H9 (cell line): ENCODE data around the gene SMAD7. TPM values are rescaled to one million over a fixed set of nuclear protein-coding genes. Genes with fewer than 3 reads are reported as not detected.

Experiments
- DNase-seq: peaks from one replicate; pipeline ENCODE4 v3.0.0-alpha.2; 2017
- H2AFZ ChIP-seq: one replicate; pipeline ENCODE4 v1.6.1; 2013; ENCODE audit warnings: mild to moderate bottlenecking, low read length, control low read depth, moderate library complexity
- H2AK5ac ChIP-seq: 2 replicates; pipeline ENCODE4 v1.6.1; 2013; ENCODE audit warnings: low read length, control low read depth, mixed read lengths; ENCODE audit not compliant: insufficient read length
- H2BK120ac ChIP-seq: one replicate; pipeline ENCODE4 v1.6.1; 2013; ENCODE audit warnings: low read depth, mild to moderate bottlenecking, low read length, control low read depth, inconsistent platforms; ENCODE audit not compliant: poor library complexity, severe bottlenecking
- H2BK12ac ChIP-seq: 2 replicates; pipeline ENCODE4 v1.6.1; 2013; ENCODE audit warnings: low read length, control low read depth, mixed read lengths, low read depth; ENCODE audit not compliant: insufficient read length
- H2BK15ac ChIP-seq: 2 replicates; pipeline ENCODE4 v1.6.1; 2013; ENCODE audit warnings: low read depth, low read length, control low read depth
- H2BK20ac ChIP-seq: one replicate; pipeline ENCODE4 v1.6.1; 2013; ENCODE audit warnings: low read depth, mild to moderate bottlenecking, low read length, control low read depth, inconsistent platforms; ENCODE audit not compliant: poor library complexity, severe bottlenecking
- H2BK5ac ChIP-seq: 2 replicates; pipeline ENCODE4 v1.6.1; 2013; ENCODE audit warnings: low read length, control low read depth, mixed read lengths; ENCODE audit not compliant: insufficient read length
- H3K14ac ChIP-seq: 2 replicates; pipeline ENCODE4 v1.6.1; 2013; ENCODE audit warnings: low read length, control low read depth; ENCODE audit not compliant: insufficient read depth
- H3K18ac ChIP-seq: 2 replicates; pipeline ENCODE4 v1.6.1; 2013; ENCODE audit warnings: low read depth, mild to moderate bottlenecking, mixed read lengths, low read length, control low read depth; ENCODE audit not compliant: insufficient read length
- H3K23ac ChIP-seq: 2 replicates; pipeline ENCODE4 v1.6.1; 2013; ENCODE audit warnings: low read length, control low read depth, mixed read lengths, low read depth; ENCODE audit not compliant: insufficient read length
- H3K23me2 ChIP-seq: 2 replicates; pipeline ENCODE4 v1.6.1; 2013; ENCODE audit warnings: low read depth, mild to moderate bottlenecking, mixed read lengths, low read length, control low read depth; ENCODE audit not compliant: insufficient read length, poor library complexity, severe bottlenecking
- H3K27ac ChIP-seq: 2 replicates; pipeline ENCODE4 v1.5.1; 2013; ENCODE audit warnings: low read length, control low read depth, mixed read lengths, low read depth; ENCODE audit not compliant: insufficient read length
- H3K27me3 ChIP-seq: 2 replicates; pipeline ENCODE4 v1.6.1; 2013; ENCODE audit warnings: low read length, control low read depth, inconsistent platforms; ENCODE audit not compliant: insufficient read depth
- H3K4ac ChIP-seq: 2 replicates; pipeline ENCODE4 v1.6.1; 2013; ENCODE audit warnings: low read depth, mild to moderate bottlenecking, control low read depth, inconsistent platforms, low read length, moderate library complexity
- H3K4me1 ChIP-seq: 2 replicates; pipeline ENCODE4 v1.6.1; 2013; ENCODE audit warnings: low read length, control low read depth, inconsistent platforms; ENCODE audit not compliant: insufficient read depth
- H3K4me2 ChIP-seq: 2 replicates; pipeline ENCODE4 v1.6.1; 2013; ENCODE audit warnings: low read length, control low read depth, mixed read lengths; ENCODE audit not compliant: insufficient read length, insufficient read depth
- H3K56ac ChIP-seq: 2 replicates; pipeline ENCODE4 v1.6.1; 2013; ENCODE audit warnings: low read depth, mild to moderate bottlenecking, mixed read lengths, low read length, control low read depth; ENCODE audit not compliant: insufficient read length
- H3K79me1 ChIP-seq: 2 replicates; pipeline ENCODE4 v1.6.1; 2013; ENCODE audit warnings: low read depth, mild to moderate bottlenecking, moderate library complexity, low read length, control low read depth, inconsistent platforms; ENCODE audit not compliant: insufficient read depth, poor library complexity, severe bottlenecking
- H3K79me2 ChIP-seq: 2 replicates; pipeline ENCODE4 v1.6.1; 2013; ENCODE audit warnings: low read length, control low read depth, inconsistent platforms; ENCODE audit not compliant: insufficient read depth
- H3K9ac ChIP-seq: 2 replicates; pipeline ENCODE4 v1.6.1; 2013; ENCODE audit warnings: low read length, control low read depth, mixed read lengths; ENCODE audit not compliant: insufficient read length; ENCODE audit errors: extremely low read depth
- H3K9me3 ChIP-seq: one replicate; pipeline ENCODE4 v1.6.1; 2013; ENCODE audit warnings: low read depth, low read length, inconsistent platforms; ENCODE audit not compliant: control insufficient read depth
- H3T11ph ChIP-seq: one replicate; pipeline ENCODE4 v1.6.1; 2013; ENCODE audit warnings: mild to moderate bottlenecking, low read length, control low read depth, inconsistent platforms
- H4K20me1 ChIP-seq: one replicate; pipeline ENCODE4 v1.6.1; 2013; ENCODE audit not compliant: control insufficient read depth, insufficient read length, insufficient read depth
- H4K5ac ChIP-seq: 2 replicates; pipeline ENCODE4 v1.6.1; 2013; ENCODE audit warnings: low read depth, mild to moderate bottlenecking, mixed read lengths, low read length, control low read depth; ENCODE audit not compliant: insufficient read length
- H4K8ac ChIP-seq: replicated peaks from 2 replicates; pipeline ENCODE4 v1.6.1; 2013; ENCODE audit warnings: low read length, control low read depth, mixed read lengths, low read depth; ENCODE audit not compliant: insufficient read length
- H4K91ac ChIP-seq: 2 replicates; pipeline ENCODE4 v1.6.1; 2013; ENCODE audit warnings: low read depth, mild to moderate bottlenecking, moderate library complexity, mixed read lengths, low read length, control low read depth; ENCODE audit not compliant: insufficient read length
- H3K27ac Mint-ChIP-seq, 3 experiments: 2 replicates in 2 of 3; 3 replicates in 1 of 3; pipeline ENCODE4 v1.8.0; 2020 to 2021; ENCODE audit warnings: mixed read lengths in 3 of 3, mild to moderate bottlenecking in 1 of 3, moderate library complexity in 1 of 3
- H3K27me3 Mint-ChIP-seq: 2 replicates; pipeline ENCODE4 v1.8.0; 2021; ENCODE audit warnings: low read depth, mild to moderate bottlenecking, moderate library complexity, mixed read lengths
- H3K36me3 Mint-ChIP-seq, 3 experiments: 2 replicates in 2 of 3; 3 replicates in 1 of 3; pipeline ENCODE4 v1.8.0; 2020 to 2021; ENCODE audit warnings: low read depth in 3 of 3, mixed read lengths in 3 of 3; ENCODE audit not compliant: insufficient read depth in 1 of 3
- H3K4me1 Mint-ChIP-seq, 2 experiments: 2 replicates each; pipeline ENCODE4 v1.8.0; 2020; ENCODE audit warnings: mixed read lengths in 2 of 2
- H3K4me3 Mint-ChIP-seq, 2 experiments: 2 replicates in 1 of 2; 3 replicates in 1 of 2; pipeline ENCODE4 v1.8.0; 2020 to 2021; ENCODE audit warnings: mild to moderate bottlenecking in 2 of 2, mixed read lengths in 2 of 2, moderate library complexity in 1 of 2
- H3K9me3 Mint-ChIP-seq, 2 experiments: 2 replicates in 1 of 2; 3 replicates in 1 of 2; pipeline ENCODE4 v1.8.0; 2020; ENCODE audit warnings: mild to moderate bottlenecking in 2 of 2, mixed read lengths in 2 of 2, moderate library complexity in 1 of 2
- CTCF ChIP-seq: fragments of 200-600 bp; sonication (generic); conservative IDR thresholded peaks from 3 replicates; pipeline ENCODE4 v1.8.0; 2021; ENCODE audit warnings: antibody characterized with exemption, mild to moderate bottlenecking
- WGBS: extraction: QIAGEN DNeasy Blood & Tissue Kit; methylation state at CpG from one replicate; pipeline ENCODE4 v1.1.7; 2013; ENCODE audit warnings: missing lambda C conversion rate, low lambda C conversion rate, mixed read lengths; ENCODE audit not compliant: insufficient read length; ENCODE audit errors: extremely low coverage; 5-methylcytosine and 5-hydroxymethylcytosine counted together
- total RNA-seq: library from RNA; stranded (reverse); gene quantifications from 2 replicates; pipeline ENCODE4 v1.2.1, GENCODE V29; 2021

SMAD7 gene
- total RNA-seq, 1 experiment from 2014 or later: 27.7 TPM

- no peaks in the 10 kb centered on the region for H3K27me3 ChIP-seq
- no peak overlapping the region for H3K9ac ChIP-seq
- no peak overlapping the region for H3K4ac ChIP-seq
- H4K91ac ChIP-seq: no peak overlapping the region
- no peak overlapping the region for H4K5ac ChIP-seq
- no peak overlapping the region for H2BK15ac ChIP-seq
- no peak overlapping the region for H3K27ac ChIP-seq
- no peaks in the 10 kb centered on the region for H3K9me3 ChIP-seq
- no peak overlapping the region for H2AK5ac ChIP-seq
- H2BK120ac ChIP-seq: no peak overlapping the region
- no peak overlapping the region for H3K23ac ChIP-seq
- no peak overlapping the region for H3K4me2 ChIP-seq
- H2AFZ ChIP-seq: no peak overlapping the region
- no peak for TF ChIP-seq CTCF
- no peak overlapping the region for H2BK12ac ChIP-seq
- H4K20me1 ChIP-seq: no peaks in the 10 kb centered on the region
- Mint-ChIP-seq H3K27ac (no peak overlapping the region), H3K9me3 (no peaks in the 10 kb centered on the region), H3K4me1 (peaks cover 10 to 12% of the 10 kb centered on the region in 2 experiments; a peak in 3 of 4 replicates), H3K27me3 (no peaks in the 10 kb centered on the region; the same call in none of the 2 replicates), H3K4me3 (no peak overlapping the region), H3K36me3 (peaks cover 0 to 4% (median 0%) of the 10 kb centered on the region in 3 experiments; a peak in 1 of 7 replicates)
- no peaks in the 10 kb centered on the region for H3K79me1 ChIP-seq
- H3K79me2 ChIP-seq: no peaks in the 10 kb centered on the region
- no peak overlapping the region for H4K8ac ChIP-seq
- H3T11ph ChIP-seq: no peak overlapping the region
- H3K14ac ChIP-seq: no peak overlapping the region; the same call in 1 of the 2 replicates
- H3K4me1 ChIP-seq: no peaks in the 10 kb centered on the region
- DNase-seq: peak; percentile 25
- no peak overlapping the region for H3K18ac ChIP-seq
- H3K56ac ChIP-seq: no peak overlapping the region
- H2BK5ac ChIP-seq: no peak overlapping the region
- WGBS: no CpG with 5 or more reads among the region's 17 CpGs
- H3K23me2 ChIP-seq: no peaks in the 10 kb centered on the region
- no peak overlapping the region for H2BK20ac ChIP-seq
These were observed 39.7 kb downstream of the SMAD7 start for GRCh38 chr18:48910972-48911545.
